Activated CD8-positive, alpha-beta memory T cell treated with anti-CD3 and anti-CD28 coated beads for 1 hour (primary cell): Measurements from ENCODE around the gene BACE2.
"Not testable (repeated sequence)": the region's sequence is repeated elsewhere in the genome, so short reads cannot be mapped to it uniquely, and the experiment has no call there.

Experiments
- DNase-seq, 2 donors: peaks; one replicate each; pipeline ENCODE4 v3.0.0-alpha.2; 2020; ENCODE audit warnings: low read depth in 1 of 2; ENCODE audit errors: extremely low read depth in 1 of 2

BACE2 gene

DNA sequence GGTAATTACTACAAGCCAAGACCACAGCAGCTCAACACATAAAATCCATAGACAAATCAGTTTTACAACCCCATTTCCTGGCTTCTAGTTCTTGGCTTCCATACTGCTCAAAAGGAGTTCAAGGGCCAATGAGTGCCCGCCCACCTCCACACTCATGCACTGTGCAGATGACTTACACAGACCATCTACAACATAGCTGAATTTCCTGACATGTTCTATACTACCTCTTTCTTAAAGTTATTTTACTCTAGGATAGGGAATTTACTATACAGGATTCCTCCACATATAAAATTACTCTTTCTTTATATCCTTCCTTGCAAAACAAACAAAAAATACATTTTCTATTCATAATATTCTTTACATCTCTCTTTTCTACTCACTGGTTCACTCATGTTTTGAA, 14.6 kb downstream of the BACE2 start:
- no peak for DNase-seq

DNA sequence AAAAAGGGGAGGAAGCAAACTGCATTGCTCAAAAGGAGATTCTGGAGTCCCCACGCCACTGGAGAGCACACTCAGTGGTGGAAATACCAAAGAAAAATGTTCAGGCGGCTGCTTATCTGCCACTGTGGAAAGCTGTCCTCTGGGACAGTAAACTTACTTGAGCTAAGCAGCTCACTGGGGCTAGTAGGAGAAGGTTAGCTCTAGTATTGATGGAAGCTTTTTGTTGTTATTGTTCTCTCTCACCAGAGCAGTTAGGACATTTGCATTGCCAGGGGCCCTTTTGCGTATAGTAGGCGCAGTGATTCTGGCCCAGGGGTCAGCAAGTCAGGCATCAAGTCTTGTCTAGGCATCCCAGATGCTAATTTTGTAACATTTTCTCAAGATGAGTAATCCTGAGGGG, 15.6 kb downstream of the BACE2 start:
- no peak for DNase-seq

DNA sequence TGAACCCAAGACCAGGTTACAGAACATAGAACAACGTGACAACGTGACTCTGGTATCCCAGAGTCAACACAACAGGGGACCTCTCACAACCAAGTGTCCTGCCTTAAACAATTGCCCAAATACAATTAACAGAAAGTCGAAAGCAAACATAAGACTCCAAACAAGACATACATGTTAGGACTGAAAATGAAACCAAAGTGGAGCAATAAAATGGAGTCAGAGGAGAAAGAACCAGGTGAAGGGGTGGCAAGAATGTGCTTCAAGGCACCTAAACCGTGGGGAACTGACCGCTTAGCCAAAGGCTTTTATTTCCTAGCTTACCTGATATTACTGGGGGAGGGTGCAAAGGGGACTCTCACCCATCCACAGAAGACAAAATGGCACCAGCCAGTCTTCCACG, 17.8 kb downstream of the BACE2 start:
- DNase-seq: no peak

DNA sequence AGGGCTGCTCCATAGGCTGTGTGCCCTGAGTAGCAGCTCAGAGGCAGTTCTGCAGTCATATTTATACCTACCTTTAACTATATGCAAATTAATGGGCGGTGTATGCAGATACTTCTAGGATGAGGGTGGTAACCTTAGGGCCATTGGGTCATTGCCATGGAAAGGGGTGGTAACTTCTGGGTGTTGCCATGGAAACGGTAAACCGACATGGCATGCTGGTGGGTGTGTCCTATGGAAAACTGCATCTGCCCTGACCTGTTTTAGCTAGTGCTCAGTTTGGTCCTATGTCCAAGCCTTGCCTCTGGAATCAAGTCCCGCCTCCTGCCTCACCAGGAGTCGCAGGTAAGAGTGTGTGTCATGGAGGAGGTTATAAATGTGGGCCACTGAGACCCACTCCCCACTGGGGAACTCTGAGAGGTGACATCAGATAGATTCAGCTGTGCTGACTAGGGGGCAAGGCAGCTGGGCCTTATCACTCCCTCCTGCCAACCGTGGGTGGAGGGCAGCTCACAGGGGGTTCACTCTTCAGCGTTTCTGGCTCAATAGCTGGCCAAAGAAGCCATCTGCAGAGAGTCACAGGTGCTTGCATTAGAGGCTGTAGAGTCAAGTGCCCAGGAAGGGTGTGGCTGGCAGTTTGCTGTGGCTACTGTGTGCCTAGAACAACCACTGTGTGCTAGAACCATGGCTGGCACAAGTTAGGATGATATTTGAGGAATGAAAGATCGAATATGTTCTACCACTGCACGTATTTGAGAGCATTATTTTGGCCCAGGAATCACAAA, 19.0 kb downstream of the BACE2 start:
- DNase-seq: no peak

DNA sequence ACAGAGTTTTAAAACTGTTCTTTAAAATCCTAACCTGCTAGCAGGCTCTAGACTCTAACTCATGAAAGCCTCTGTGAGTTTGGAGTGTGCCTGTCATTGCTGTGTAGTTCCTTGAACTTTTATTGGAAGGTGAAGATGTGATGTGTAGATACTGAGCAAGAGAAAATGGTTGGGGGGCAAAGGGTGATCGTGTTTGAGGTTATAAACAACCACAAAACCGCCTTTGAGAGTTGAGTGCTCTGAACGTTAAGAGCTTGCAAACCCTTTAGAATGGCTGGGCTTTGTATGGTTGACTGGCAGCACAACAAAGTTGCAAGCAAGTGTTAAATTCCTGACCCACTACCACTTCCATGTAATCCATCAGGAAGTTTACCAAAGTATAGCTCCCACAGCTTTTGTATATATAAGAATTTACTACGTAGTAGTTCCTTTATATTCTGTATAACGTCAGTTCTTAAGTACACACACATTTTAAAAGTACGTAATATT, 19.6 kb downstream of the BACE2 start:
- no peak for DNase-seq

DNA sequence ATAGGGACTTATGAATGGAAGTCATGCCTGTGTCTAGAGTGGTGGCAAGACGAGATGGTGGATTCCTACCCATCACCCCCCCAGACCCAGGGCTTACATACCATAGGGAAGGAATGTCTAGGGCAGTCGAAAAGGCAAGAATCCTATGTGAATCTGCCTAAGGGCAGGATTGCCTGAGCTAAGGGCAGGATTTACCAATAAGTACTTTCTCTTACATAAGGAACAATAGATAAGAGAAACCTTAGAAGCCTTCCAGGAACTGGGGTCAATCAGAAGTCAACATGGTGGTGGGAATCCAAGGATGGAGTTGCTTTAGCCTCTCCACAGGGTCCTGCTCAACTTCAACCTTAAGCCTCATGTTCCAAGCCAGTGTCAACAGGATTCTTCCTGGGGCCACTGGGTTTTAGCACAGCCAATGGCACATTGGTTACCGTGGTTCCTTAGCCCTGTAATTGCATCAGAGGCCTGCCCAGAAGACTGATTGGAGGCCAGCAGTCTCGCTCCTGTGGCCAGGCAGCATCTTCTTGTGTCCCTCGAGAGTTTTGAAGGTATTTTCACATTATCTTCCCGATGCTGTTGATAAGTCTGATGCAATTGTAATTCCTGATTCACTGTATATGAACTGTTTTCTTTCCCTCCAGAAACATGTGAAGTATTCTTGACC, 20.7 kb downstream of the BACE2 start:
- DNase-seq: no peak

DNA sequence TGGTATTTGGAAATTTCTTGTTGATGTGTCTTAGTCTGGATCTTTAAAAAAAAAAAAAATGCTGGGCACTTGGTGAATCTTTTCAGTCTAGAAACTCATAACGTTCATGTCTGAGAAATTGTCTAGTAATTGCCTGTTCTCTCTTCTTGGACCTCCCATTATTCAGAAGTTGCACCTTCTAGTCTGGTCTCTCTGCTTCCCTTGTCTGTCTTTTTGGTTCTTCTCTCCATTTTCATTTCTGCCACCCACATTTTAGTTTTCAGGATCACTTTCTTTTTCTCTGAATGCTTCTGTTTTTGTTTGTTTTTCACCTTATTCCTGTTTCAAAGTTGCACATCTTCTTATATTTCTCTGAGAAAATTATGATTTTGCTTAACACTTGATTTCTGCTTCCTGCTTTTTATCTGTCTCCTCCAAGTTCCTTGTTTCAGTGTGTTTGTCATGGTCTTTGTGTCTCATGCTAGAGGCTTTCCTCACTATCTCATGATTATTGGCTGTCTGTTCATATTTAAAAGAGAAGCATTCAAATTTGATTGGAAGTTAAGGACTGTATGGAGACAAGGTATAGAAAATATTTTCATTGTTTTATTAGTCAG, 21.3 kb downstream of the BACE2 start:
- no peak for DNase-seq

DNA sequence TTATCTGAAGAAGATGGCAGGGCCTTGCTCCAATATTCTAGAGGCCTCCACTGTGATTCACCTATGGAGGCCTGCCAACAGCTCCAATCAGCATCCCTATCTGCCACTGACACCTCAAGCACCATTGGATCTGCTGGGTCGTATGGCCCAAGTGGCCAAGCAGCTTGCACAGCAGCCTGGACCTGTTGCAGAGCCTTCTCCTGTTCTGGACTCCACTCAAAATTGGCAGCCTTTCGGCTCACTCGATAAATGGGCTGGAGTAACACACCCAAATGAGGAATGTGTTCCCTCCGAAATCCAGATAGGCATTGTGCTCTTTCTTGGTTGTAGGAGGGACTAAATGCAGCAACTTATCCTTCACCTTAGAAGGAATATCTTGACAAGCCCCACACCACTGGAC, 24.6 kb downstream of the BACE2 start:
- DNase-seq: not testable (repeated sequence)

DNA sequence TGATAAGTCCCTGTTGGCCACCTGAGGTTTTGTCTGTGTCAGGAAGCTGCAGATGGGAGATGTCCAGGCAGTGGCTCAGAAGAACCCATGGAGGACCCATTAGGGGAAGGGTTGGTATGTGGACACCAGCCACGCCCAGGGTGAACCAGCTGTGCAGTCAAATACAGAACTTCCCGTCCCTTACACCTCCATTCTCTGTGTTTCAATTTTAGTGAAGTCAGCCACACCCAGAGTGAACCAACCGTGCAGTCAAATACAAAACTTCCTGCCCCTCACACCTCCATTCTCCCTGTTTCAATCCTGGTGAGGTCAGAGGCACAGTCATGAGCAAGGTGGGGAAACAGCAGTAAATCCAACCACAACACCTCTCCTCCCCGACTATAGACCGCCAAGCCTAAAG, 27.4 kb downstream of the BACE2 start:
- DNase-seq: no peak

DNA sequence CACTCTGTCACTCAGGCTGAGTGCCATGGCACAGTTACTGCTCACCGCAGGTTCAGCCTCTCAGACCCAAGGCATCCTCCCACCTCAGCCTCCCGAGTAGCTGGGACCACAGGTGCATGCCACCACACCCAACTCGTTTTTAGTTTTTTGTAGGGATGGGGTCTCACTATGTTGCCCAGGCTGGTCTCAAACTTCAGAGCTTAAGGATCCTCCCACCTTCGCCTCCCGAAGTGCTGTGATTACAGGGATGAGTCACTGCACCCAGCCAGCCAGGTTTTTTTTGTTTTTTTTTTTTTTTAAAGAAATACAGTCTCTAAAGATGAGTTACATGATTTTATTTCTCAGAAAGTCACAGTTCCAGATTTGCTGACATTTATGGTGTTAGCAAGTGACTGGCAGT, 29.0 kb downstream of the BACE2 start:
- DNase-seq: no peak

DNA sequence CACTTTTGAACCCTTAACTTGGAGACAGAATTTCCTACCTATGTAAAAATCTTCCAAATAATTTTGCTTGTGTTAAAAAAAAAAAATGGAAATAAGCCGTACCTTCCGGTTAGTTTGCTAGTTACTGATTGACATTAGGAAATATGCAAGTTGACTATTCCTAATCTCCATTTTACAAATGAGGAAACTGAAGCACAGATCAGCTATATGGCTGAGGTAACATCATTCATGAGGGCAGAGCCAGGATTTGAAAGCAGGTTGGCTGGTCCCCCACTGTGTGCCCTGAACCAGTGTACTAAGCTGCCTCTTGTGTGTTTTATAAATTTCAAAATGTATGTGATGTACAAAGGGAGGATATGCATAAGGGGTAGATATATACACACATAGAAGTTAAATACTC, 29.6 kb downstream of the BACE2 start:
- no peak for DNase-seq

DNA sequence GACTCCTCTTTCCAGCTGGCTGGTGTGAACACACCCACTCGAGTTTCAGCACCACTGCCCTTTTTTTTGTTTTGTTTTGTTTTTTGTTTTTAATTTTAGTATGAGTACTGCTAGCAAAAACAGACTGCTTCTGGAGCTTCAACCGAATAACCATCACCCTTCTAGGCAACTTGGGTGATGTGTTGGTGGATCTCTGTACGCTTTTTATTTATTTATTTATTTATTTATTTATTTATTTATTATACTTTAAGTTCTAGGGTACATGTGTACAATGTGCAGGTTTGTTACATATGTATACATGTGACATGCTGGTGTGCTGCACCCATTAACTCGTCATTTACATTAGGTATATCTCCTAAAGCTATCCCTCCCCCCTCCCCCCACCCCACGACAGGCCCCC, 30.7 kb downstream of the BACE2 start:
- DNase-seq: not testable (repeated sequence)

DNA sequence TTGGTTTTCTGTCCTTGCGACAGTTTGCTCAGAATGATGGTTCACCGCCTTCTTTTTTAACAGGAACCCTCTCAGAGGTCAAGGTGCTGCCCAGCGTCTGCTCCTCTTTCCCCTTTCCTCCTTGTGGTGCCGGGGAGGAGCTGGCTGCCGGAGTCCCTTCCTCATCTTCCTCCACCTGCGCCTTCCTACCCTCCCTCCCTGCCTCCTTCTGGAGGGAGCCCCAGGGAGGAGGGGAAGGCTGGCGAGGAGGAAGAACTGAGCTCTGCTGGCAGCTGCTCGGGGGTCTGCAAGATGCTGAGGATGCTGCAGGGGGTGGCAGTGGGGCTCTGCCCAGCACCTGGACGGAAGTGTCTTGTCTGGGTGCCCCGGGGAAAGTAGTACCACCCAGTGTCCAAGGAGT, 31.2 kb downstream of the BACE2 start:
- DNase-seq: no peak

DNA sequence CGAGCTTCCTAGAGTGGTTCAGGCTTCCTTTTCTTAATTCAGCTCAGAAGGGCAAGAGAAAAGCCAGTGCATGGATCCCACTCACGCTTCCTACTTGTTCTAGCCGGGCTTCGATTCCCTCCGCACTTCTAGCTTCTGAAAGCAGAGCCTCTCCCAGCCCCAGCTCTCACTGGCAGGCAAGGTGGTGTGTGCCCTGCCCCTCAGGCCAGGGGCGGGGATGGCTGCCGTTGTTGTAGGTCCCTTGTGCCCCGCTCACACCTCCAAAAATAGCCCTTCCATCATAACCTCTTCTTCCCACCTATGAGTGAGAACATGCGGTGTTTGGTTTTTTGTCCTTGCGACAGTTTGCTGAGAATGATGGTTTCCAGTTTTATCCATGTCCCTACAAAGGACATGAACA, 31.6 kb downstream of the BACE2 start:
- DNase-seq: no peak

DNA sequence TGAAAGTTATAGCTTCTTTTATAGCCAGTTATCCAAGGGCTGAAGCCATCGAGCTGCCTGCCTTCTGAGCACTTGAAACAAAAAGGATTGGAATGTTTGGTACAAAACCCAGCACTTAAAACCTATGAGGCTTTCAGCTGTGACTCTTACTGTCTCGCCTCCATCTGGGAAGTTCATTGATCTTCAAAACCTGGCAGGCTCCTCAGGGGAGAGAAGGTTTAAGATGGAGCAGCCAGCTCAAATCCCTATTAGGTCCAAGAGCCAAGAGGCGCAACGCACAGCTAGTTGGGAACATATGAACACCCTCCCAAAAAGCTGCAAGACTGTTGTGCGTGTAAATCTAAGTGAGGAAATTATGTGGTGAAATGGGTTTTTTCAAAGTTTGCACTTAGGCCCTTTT, 33.4 kb downstream of the BACE2 start:
- no peak for DNase-seq

DNA sequence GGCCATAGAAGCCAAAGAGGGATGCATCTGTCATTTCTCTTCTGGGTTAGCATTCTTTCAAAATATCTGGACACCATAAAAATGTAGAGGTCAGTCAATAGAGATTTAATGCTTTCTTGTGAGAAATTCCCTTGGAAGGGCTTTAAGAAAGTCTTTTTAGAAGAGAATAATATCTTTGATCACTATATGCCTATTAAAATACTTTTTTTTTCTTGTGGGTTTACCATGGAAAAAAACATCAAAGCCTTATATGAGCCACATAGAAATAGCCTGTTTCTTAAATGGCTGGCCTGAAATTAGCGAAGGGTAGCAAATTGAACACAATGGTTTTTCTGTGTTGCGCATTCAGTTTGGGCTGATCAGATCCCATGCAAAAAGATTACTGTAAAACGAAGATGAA, 36.8 kb downstream of the BACE2 start:
- no peak for DNase-seq

DNA sequence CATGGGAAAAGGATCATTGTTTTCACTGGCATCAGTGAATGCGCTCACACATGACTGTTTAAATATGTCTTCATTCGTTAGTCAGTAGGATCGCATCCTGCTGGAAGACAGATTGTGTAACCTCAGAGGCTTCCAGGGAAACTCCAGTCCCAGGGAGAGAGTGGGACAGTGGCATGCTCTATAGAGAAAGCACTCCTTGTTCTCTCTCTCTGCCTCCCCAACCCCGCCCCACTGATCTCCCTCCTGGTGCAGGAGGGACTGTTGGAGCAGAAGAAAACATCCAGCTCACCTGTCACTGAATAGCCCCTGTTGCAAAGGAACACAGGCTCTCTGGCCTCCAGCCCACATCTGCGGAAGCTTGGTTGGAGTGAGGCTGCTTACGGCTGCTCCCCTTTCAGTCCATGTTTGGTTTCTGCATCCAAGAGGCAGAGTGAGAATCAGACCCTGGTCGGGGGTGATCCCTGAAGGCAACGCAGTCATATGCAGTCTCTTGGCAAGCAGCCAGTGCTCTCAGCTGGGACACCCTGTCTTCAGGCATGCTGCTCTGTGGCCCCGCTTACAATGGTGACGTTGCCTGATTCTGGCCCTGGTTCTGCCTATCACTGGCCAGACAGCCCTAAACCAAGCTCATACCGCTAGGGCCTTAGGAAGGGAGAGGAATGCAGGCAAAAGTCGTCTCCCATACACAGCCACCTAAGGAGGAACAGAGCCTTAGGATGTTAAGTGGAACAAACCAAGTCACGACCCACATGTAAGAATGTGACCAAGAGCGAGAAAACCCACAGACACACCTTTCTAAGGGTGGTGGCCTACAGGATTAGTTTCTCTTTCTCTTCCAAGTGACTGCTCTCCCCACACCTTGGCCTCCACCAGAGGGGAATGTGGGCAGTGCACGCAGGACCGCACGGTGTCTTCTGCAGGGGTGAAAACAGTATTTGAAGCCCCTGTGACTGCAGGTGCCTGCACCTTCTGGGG, 39.7 kb downstream of the BACE2 start:
- DNase-seq: no peak

DNA sequence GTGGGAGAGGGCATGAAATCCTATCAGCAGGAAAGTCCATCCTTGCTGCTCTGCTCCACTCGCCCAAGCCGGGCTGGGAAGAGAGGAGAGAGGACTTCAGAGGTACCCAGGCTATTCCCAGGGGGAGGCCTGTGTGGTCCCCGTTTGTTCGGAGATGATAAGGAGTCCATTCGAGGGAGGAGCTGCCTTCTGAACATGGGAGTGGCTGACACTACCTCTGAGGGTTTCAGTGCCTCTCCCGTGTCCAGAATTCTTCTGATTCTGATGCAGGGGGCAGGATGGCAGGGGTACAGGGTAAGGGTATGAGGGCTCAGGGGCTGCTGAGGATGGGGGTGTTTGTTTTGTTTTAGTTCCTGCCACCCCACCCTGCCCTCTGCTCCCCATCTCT, 40.4 kb downstream of the BACE2 start:
- no peak for DNase-seq

DNA sequence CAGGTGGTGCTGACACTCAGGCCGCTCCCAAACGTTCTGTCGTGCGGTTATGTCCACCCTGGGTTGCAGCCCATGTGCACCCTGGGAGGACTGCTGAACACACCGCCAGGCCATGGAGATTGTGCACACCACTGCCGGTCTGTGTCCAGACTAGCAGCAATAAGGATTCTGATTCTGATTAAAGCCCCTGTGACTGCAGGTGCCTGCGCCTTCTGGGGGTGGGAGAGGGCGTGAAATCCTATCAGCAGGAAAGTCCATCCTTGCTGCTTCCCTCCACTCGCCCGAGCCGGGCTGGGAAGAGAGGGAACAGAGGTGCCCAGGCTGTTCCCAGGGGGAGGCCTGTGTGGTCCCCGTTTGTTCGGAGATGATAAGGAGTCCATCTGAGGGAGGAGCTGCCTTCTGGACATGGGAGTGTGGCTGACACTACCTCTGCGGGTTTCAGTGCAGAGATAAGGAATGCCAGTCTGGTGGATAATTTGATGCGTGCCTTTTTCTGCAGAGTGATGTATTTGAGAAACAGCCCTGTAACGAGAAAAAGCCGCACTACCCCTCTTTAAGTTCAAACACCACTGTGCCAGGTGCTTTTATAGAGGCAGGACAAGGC, 41.2 kb downstream of the BACE2 start:
- DNase-seq: no peak

DNA sequence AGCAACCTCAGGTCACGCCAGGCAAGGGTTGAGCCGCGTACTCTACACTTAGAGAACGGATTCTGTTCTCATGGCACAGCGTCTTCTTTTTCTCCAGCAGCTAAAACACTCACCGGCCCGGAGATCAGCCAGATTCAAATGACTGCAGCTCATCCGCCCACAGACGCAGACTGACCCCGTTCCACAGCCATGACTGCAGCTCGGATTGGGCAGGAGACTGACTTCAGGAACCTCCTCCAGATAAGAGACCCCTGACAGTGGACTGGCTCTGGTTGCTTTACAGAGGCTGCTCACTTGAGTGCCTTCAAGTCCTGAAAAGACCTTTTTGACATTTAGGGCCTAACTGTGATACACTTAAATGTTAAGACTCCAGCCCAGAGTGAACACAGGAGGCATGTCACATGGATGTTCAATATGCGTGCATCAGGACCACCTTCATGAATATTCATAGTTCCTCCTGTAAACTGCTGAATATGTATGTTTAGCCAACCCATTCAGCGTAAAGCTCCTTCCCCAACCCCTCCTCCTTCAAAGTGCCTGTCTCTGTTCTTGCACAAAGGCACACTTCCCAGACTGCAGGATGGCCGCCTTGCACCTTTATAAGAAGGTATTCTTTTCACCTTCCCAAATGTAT, 42.6 kb downstream of the BACE2 start:
- DNase-seq: no peak
